Endodermal cell (in vitro differentiated cells): ENCODE measurements around the gene PATE4. TPM values are rescaled to one million over a fixed set of nuclear protein-coding genes. Genes with fewer than 3 reads are reported as not detected.
A peak's percentile ranks its signal among the peaks of the same experiment; 100 is the strongest.

ENCODE experiments used
- DNase-seq: peaks from one replicate; pipeline ENCODE4 v3.0.0-alpha.2; 2017
- H3K27ac ChIP-seq: 2 replicates; pipeline ENCODE4 v1.5.1; 2013; ENCODE audit warnings: mild to moderate bottlenecking, low read depth, low read length, moderate library complexity
- H3K27me3 ChIP-seq: 2 replicates; pipeline ENCODE4 v1.6.1; 2013; ENCODE audit warnings: mild to moderate bottlenecking, low read length, moderate library complexity; ENCODE audit not compliant: insufficient read depth, control insufficient read depth, poor library complexity, severe bottlenecking
- H3K36me3 ChIP-seq: 2 replicates; pipeline ENCODE4 v1.7.0; 2013; ENCODE audit warnings: mild to moderate bottlenecking, low read length, moderate library complexity; ENCODE audit not compliant: control insufficient read depth, insufficient read depth
- H3K4me1 ChIP-seq: one replicate; pipeline ENCODE4 v1.7.0; 2013; ENCODE audit warnings: low read length; ENCODE audit not compliant: control insufficient read depth, insufficient read depth
- H3K4me3 ChIP-seq: 2 replicates; pipeline ENCODE4 v1.5.1; 2013; ENCODE audit warnings: mild to moderate bottlenecking, low read length, moderate library complexity
- H3K9ac ChIP-seq: 2 replicates; pipeline ENCODE4 v1.6.1; 2013; ENCODE audit warnings: mild to moderate bottlenecking, low read length, moderate library complexity; ENCODE audit not compliant: poor library complexity, severe bottlenecking; ENCODE audit errors: extremely low read depth
- H3K9me3 ChIP-seq: 2 replicates; pipeline ENCODE4 v1.6.1; 2013; ENCODE audit warnings: mild to moderate bottlenecking, low read length, moderate library complexity; ENCODE audit not compliant: control insufficient read depth
- H3K27ac Mint-ChIP-seq: 2 replicates; pipeline ENCODE4 v1.8.0; 2020; ENCODE audit warnings: mixed read lengths
- H3K27me3 Mint-ChIP-seq: 2 replicates; pipeline ENCODE4 v1.8.0; 2021; ENCODE audit warnings: mild to moderate bottlenecking, mixed read lengths; ENCODE audit not compliant: insufficient read depth
- H3K36me3 Mint-ChIP-seq: 2 replicates; pipeline ENCODE4 v1.8.0; 2020; ENCODE audit warnings: low read depth, mixed read lengths
- H3K4me1 Mint-ChIP-seq: 2 replicates; pipeline ENCODE4 v1.8.0; 2020; ENCODE audit warnings: mixed read lengths
- H3K4me3 Mint-ChIP-seq: 2 replicates; pipeline ENCODE4 v1.8.0; 2020; ENCODE audit warnings: mild to moderate bottlenecking, moderate library complexity, mixed read lengths
- H3K9me3 Mint-ChIP-seq: 2 replicates; pipeline ENCODE4 v1.8.0; 2020; ENCODE audit warnings: mild to moderate bottlenecking, mixed read lengths
- WGBS, 2 experiments: methylation state at CpG; one replicate each; pipeline versions ENCODE4 v1.1.5 to v1.1.7; 2013; ENCODE audit warnings: missing lambda C conversion rate in 2 of 2, mixed read lengths in 1 of 2; ENCODE audit not compliant: insufficient coverage in 1 of 2, insufficient read length in 1 of 2; 5-methylcytosine and 5-hydroxymethylcytosine counted together
- total RNA-seq, 2 donors: library from RNA; stranded (reverse); fragmentation: NEBNext Ultra II Directional in 1 of 2; extraction: Animal tissue kit (Norgen Biotek cat#: 25700) in 1 of 2; gene quantifications; 2 replicates in 1 of 2; 3 replicates in 1 of 2; pipeline ENCODE4 v1.2.1, GENCODE V29; 2021
- TF ChIP-seq, protein P1 (sequence below): fragments of 200-600 bp; sonication (generic); conservative IDR thresholded peaks from 2 replicates; pipeline ENCODE4 v1.5.0; 2021; ENCODE audit warnings: antibody characterized with exemption, mild to moderate bottlenecking

The PATE4 gene
- total RNA-seq, 2 donors from 2014 or later: not detected

DNA sequence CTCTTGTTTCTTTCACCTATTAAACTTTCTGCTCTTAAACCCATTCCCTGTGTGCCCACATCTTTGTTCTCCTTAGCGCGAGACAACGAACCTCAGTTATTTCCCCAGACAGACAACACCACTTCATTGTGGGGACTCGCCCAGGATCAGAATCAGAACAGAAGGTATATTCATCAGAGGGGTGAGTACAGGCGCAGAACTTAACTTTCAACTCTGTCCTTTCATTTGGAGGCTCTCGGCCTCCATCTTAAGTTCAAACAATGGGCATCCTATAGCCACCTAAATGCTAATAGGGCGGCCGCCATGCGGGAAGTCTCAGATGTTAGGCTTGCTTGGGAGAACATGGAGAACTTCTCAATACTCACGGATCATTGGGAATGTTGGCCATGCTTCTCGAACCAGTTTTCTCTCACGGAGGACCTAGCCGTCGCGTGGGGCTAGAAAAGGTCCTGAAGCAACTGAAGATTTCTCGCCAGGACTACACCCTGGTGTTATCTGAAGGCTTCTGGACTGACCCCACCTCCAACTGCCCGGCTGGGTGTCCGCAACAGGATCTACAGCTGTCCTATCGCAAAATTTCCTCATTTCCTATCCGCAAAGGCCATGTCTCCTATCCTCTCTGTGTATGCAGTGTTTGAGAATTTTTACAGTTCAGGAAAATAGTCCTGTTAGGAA is 40.9 kb downstream of the PATE4 start:
- Histone ChIP-seq H3K27me3 (peaks cover 7% of the 10 kb centered on the region), H3K9ac (no peak overlapping the region), H3K27ac (no peak overlapping the region), H3K4me3 (no peak overlapping the region), H3K9me3 (peaks cover 10% of the 10 kb centered on the region), H3K4me1 (no peaks in the 10 kb centered on the region), H3K36me3 (no peaks in the 10 kb centered on the region)
- Mint-ChIP-seq H3K36me3 (no peaks in the 10 kb centered on the region), H3K4me3 (peak overlapping the region; percentile 50), H3K9me3 (peaks cover 14% of the 10 kb centered on the region), H3K4me1 (peaks cover 2% of the 10 kb centered on the region), H3K27ac (peak overlapping the region; percentile 48), H3K27me3 (peaks cover 7% of the 10 kb centered on the region)
- WGBS, 2 experiments: 91 to 94% methylated on average over 6 to 17 of the region's 20 CpGs
- TF ChIP-seq, protein P1, sequence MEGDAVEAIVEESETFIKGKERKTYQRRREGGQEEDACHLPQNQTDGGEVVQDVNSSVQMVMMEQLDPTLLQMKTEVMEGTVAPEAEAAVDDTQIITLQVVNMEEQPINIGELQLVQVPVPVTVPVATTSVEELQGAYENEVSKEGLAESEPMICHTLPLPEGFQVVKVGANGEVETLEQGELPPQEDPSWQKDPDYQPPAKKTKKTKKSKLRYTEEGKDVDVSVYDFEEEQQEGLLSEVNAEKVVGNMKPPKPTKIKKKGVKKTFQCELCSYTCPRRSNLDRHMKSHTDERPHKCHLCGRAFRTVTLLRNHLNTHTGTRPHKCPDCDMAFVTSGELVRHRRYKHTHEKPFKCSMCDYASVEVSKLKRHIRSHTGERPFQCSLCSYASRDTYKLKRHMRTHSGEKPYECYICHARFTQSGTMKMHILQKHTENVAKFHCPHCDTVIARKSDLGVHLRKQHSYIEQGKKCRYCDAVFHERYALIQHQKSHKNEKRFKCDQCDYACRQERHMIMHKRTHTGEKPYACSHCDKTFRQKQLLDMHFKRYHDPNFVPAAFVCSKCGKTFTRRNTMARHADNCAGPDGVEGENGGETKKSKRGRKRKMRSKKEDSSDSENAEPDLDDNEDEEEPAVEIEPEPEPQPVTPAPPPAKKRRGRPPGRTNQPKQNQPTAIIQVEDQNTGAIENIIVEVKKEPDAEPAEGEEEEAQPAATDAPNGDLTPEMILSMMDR: no peak
- DNase-seq: no peak

DNA sequence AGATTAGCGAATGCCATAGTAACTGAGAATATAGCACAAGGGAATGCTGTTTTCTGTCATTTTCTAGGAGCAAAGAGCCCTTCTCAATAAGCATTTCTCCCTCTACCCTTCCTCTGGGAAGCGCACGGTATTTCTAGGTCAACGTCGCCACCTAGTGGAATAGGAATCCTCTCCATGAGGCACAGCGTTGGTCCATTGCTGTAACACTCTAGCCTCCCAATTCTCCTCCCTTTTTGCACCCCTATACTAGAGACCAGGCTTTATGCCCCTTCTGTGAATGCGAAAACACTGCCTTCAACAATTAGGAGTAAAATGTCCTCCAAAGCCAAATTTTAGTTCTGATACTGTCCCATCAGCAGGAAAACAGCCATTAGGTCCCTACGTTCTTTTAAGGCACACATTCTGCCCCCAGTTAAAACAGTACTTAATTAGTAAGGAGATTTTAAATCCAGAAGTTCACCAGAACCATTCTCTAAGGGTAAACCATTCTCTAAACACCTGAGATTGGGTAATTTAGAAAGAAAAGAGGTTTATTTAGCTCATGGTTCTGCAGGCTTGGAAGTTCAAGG is 41.5 kb downstream of the PATE4 start:
- H3K27ac Mint-ChIP-seq: no peak overlapping the region
- no peaks in the 10 kb centered on the region for H3K36me3 Mint-ChIP-seq
- TF ChIP-seq, protein P1: peak; percentile 89
- Histone ChIP-seq H3K9me3 (peaks cover 10% of the 10 kb centered on the region), H3K4me1 (no peaks in the 10 kb centered on the region), H3K36me3 (no peaks in the 10 kb centered on the region), H3K27me3 (peaks cover 11% of the 10 kb centered on the region), H3K9ac (no peak overlapping the region), H3K27ac (no peak overlapping the region), H3K4me3 (no peak overlapping the region)
- DNase-seq: peak; percentile 88
- peak overlapping the region; percentile 50 for H3K4me3 Mint-ChIP-seq
- 3 to 15% methylated on average over 7 to 8 of the region's 8 CpGs for WGBS, 2 experiments
- peaks cover 14% of the 10 kb centered on the region for H3K9me3 Mint-ChIP-seq
- peaks cover 2% of the 10 kb centered on the region for H3K4me1 Mint-ChIP-seq
- peaks cover 10% of the 10 kb centered on the region for H3K27me3 Mint-ChIP-seq

DNA sequence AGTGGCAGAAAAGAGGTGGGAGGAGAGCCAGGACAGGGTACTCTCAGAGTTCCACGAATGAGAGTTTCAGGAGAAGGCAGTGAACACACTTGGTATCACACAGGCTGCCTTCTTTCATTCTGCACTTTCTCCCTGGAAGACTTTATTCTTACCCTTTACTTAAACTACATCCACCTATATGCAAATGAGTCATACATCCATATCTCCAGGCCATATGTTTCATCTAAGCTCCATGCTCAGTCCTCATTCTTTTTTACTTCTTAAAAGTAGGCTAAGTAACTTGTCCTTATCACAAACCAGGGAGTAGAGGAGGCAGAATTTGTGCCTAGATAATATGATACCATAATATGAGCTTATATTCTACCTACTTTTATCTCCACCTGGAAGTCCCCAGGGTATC is 48.2 kb downstream of the PATE4 start:
- TF ChIP-seq, protein P1: no peak
- H3K27me3 ChIP-seq: peaks cover 11% of the 10 kb centered on the region
- H3K4me3 ChIP-seq: no peak overlapping the region
- H3K4me1 ChIP-seq: no peaks in the 10 kb centered on the region
- Mint-ChIP-seq H3K9me3 (peaks cover 8% of the 10 kb centered on the region), H3K4me3 (no peak overlapping the region), H3K27me3 (peaks cover 21% of the 10 kb centered on the region), H3K27ac (no peak overlapping the region), H3K36me3 (no peaks in the 10 kb centered on the region), H3K4me1 (no peaks in the 10 kb centered on the region)
- H3K9ac ChIP-seq: no peak overlapping the region
- WGBS, 2 experiments: 64 to 86% methylated on average over 1 of the region's 1 CpG
- H3K36me3 ChIP-seq: no peaks in the 10 kb centered on the region
- H3K27ac ChIP-seq: no peak overlapping the region
- DNase-seq: no peak
- H3K9me3 ChIP-seq: no peaks in the 10 kb centered on the region
